ENCODE results near the gene DCUN1D3.

DNA sequence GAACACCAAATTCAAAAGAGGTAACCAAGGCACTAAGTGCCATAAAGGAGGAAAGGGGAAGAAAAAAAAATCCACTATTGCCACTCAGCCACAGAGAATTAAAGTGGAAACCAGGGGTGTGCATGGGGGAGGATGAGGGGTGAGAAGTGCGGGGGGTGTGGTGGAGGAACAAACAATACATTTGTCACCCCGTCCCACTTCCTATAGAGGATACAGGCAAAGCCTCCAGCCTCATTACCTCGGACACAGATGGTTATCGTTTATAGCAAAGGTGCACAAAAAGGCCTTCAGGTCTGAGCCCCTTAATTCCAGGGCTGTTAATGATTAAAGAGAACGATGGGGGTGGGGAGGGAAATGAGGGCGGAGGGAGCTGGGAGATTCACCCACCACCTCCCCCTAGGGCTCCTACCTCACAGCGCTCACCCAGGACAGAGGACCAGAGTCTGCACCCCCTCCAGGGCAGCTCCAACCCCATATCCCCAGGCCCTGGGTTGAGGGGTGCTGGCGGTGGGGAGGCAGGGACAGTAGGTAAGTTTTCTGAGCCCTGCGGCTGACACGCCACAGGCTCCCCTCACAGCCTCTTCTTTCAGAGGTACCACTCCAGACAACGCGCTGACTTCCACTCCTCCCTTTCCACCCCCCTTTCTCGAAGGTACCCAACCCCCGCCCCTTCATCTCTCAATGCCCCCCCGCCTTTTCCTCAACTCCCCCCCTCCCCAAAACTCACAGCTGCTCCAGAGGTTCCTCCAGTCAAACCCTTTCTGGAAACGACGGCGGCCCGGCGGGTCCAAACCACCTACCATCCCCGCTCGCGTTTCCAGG is 470 bp downstream of the DCUN1D3 start:
- no peak for TF ChIP-seq FOXP2 (optimal IDR thresholded peaks at IDR 0.05; ENCODE audit: control extremely low read depth, extremely low read length, insufficient read depth)
- TF ChIP-seq POLR2AphosphoS5 (IDR thresholded peaks at IDR 0.05; ENCODE audit: borderline replicate concordance, low read depth, low read length): no peak

Measured in SK-N-MC (cell line).